PFSK-1 (cell line): Measurements from ENCODE around the gene GRIK1.

Experiments used
- FOXP2 ChIP-seq: optimal IDR thresholded peaks from 2 replicates; pipeline ENCODE3; 2011; ENCODE audit warnings: borderline replicate concordance, control low read depth, inconsistent platforms; ENCODE audit not compliant: insufficient read depth; ENCODE audit errors: extremely low read length, extremely low read depth
- POLR2AphosphoS5 ChIP-seq: IDR thresholded peaks from 2 replicates; pipeline ENCODE4 v1.6.1; 2012; ENCODE audit warnings: low read depth, mild to moderate bottlenecking, control low read depth, low read length, moderate library complexity
- REST ChIP-seq, 2 experiments: IDR thresholded peaks; 2 replicates each; pipeline versions ENCODE4 v1.6.1 to v1.8.0; 2011 to 2012; ENCODE audit warnings: low read depth in 2 of 2, low read length in 2 of 2, control low read depth in 1 of 2, inconsistent platforms in 1 of 2, mild to moderate bottlenecking in 1 of 2, moderate library complexity in 1 of 2; ENCODE audit not compliant: insufficient read depth in 1 of 2
- SIN3A ChIP-seq: IDR thresholded peaks from 2 replicates; pipeline ENCODE4 v1.6.1; 2012; ENCODE audit warnings: mild to moderate bottlenecking, low read length, moderate library complexity, borderline replicate concordance; ENCODE audit not compliant: insufficient read depth
- TAF1 ChIP-seq: IDR thresholded peaks from 2 replicates; pipeline ENCODE4 v1.6.1; 2012; ENCODE audit warnings: low read length, control low read depth, borderline replicate concordance; ENCODE audit not compliant: insufficient read depth

GRIK1 gene

GRCh38 chr21:29777160-29777559, 162.6 kb downstream of the GRIK1 start:
- TF ChIP-seq SIN3A (no peak), FOXP2 (no peak), POLR2AphosphoS5 (no peak), REST (IDR thresholded peaks at IDR 0.05; ENCODE audit: insufficient read depth in 1 of 2, low read depth in 2 of 2, low read length in 2 of 2) (no peak), TAF1 (no peak)

- no peak for TF ChIP-seq TAF1
- no peak for TF ChIP-seq POLR2AphosphoS5
- TF ChIP-seq FOXP2 = no peak
- TF ChIP-seq REST (IDR thresholded peaks at IDR 0.05; ENCODE audit: insufficient read depth in 1 of 2, low read depth in 2 of 2, low read length in 2 of 2) = no peak
- TF ChIP-seq SIN3A = no peak
Measured at GRCh38 chr21:29775462-29775861, 164.3 kb downstream of the GRIK1 start.

- TF ChIP-seq REST (IDR thresholded peaks at IDR 0.05; ENCODE audit: insufficient read depth in 1 of 2, low read depth in 2 of 2, low read length in 2 of 2) (no peak), TAF1 (no peak)
Measured at GRCh38 chr21:29771491-29772066, 168.2 kb downstream of the GRIK1 start.

GRCh38 chr21:29763674-29764073, 176.1 kb downstream of the GRIK1 start:
- TF ChIP-seq FOXP2 (no peak), POLR2AphosphoS5 (no peak), REST (IDR thresholded peaks at IDR 0.05; ENCODE audit: insufficient read depth in 1 of 2, low read depth in 2 of 2, low read length in 2 of 2) (no peak), SIN3A (no peak), TAF1 (no peak)

GRCh38 chr21:29762570-29763082, 177.2 kb downstream of the GRIK1 start:
- TF ChIP-seq POLR2AphosphoS5 (no peak), TAF1 (no peak), SIN3A (no peak), FOXP2 (no peak), REST (IDR thresholded peaks at IDR 0.05; ENCODE audit: insufficient read depth in 1 of 2, low read depth in 2 of 2, low read length in 2 of 2) (no peak)
